Cortex of kidney (tissue), 1 donor: ENCODE data around the gene RASA3.
"Not testable (repeated sequence)": the region's sequence is repeated elsewhere in the genome, so short reads cannot be mapped to it uniquely, and the experiment has no call there.

Experiments
- DNase-seq: peaks from one replicate; lab custom pipeline; 2025; lab: John Stamatoyannopoulos, UW

Gene RASA3, protein sequence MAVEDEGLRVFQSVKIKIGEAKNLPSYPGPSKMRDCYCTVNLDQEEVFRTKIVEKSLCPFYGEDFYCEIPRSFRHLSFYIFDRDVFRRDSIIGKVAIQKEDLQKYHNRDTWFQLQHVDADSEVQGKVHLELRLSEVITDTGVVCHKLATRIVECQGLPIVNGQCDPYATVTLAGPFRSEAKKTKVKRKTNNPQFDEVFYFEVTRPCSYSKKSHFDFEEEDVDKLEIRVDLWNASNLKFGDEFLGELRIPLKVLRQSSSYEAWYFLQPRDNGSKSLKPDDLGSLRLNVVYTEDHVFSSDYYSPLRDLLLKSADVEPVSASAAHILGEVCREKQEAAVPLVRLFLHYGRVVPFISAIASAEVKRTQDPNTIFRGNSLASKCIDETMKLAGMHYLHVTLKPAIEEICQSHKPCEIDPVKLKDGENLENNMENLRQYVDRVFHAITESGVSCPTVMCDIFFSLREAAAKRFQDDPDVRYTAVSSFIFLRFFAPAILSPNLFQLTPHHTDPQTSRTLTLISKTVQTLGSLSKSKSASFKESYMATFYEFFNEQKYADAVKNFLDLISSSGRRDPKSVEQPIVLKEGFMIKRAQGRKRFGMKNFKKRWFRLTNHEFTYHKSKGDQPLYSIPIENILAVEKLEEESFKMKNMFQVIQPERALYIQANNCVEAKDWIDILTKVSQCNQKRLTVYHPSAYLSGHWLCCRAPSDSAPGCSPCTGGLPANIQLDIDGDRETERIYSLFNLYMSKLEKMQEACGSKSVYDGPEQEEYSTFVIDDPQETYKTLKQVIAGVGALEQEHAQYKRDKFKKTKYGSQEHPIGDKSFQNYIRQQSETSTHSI

DNA sequence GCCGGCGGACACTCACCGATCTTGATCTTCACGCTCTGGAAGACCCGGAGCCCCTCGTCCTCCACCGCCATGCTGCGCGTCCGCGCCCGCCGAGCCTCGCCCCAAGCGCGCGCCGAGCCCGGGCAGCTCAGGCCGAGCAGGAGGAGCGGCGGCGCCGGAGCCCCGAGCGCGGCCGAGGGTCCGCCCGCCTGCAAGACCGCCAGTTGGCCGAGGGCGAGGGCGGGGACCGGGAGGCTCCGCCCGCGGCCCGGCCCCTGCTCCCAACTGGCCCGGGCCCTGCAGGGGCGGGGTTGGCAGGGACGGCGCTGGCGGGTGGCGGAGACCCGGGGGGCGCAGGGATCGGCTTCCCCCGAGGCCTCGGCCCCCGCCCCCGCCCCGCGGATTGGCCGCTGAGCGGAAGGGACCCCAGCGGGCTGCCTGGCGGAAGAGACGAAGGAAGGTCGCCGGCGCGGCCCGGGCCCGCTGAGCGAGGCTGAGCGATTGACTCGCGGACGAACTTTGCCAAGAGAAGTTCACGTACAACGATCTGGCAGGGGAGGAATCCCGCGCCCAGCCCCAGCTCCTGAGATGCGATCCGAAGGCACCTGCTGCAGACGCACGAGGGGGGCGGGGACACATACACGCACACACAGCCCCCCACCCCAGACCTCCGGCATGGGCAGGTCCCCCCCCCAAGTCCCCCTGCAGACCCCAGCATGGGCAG lies at the start of gene RASA3:
Gene RASA3 (minus strand): TSS at position 205 of the 703 bp plus-strand sequence. CDS start 134 bp downstream, at position 71.
- no peak for DNase-seq

- DNase-seq, result no peak
These were observed 46.8 kb upstream of the RASA3 start, which contains the start of gene CFAP97D2 for GRCh38 chr13:114179087-114179658. Gene CFAP97D2, plus strand, starts transcription at chr13:114179257. Its CDS starts 74 bp downstream, at chr13:114179331.

GRCh38 chr13:114177245-114178010 lies 45.0 kb upstream of the RASA3 start:
- DNase-seq, result no peak

- DNase-seq, result not testable (repeated sequence)
These were observed 44.0 kb upstream of the RASA3 start for GRCh38 chr13:114176359-114176902.

DNA sequence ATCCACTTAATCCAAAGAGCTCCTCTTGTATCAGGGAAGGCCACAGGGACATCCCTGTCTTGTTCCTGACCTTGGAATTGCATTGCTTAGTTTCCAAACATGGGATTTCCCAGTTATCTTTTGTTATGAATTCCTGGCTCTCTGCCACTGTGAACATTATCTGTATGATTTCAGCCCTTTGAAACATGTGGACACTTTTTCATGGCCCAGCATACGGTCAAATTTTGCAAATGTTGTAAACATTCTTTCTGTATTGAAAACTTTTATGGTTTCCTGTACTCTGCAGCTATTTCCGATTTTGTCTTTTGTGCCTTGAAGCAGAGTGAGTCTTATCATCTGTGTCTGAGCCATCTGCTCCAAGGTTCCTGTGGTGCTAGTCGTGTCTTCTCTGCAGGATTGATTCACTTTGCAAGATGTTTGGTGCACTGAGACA lies 42.1 kb upstream of the RASA3 start:
- no peak for DNase-seq

DNA sequence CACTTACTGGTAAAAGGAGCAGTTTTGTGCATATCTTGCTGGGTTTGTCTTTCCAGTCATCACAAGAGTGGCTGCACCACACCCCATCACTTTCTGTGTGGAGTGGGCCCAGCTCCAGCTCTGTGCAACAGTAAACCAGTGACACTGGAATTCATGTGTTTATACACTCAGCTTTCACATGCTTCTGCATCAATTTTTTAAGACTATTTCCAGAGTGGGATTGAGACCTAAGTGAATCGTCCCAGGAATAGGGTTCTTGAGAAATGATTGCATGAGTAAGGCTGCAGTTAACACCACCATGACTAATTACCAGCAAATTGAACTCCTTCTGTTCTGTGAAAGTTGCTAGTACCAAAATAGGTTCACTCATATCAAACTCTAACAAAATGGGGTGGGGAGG lies 41.3 kb upstream of the RASA3 start:
- DNase-seq, result no peak

DNA sequence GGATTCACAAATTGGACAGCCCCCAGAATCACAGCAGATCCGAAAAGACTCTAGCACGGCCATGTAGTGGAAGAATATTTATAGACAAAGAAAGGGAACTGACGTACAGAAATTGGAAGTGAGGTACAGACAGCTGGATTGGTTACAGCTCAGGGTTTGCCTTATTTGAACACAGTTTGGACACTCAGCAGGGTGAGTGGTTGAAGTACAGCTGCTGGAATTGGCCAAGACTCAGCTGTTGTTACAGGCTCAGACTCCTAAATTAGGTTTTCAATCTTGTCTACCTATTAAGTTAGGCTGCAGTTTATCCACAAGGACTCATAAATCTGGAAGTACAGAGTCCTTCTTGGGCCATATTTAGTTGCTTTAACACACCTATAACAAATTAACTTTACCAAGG lies 40.8 kb upstream of the RASA3 start:
- no peak for DNase-seq

- DNase-seq, result no peak
These were observed 35.5 kb upstream of the RASA3 start for GRCh38 chr13:114167885-114168284.

GRCh38 chr13:114167426-114167825 lies 35.0 kb upstream of the RASA3 start:
- DNase-seq, result no peak

DNA sequence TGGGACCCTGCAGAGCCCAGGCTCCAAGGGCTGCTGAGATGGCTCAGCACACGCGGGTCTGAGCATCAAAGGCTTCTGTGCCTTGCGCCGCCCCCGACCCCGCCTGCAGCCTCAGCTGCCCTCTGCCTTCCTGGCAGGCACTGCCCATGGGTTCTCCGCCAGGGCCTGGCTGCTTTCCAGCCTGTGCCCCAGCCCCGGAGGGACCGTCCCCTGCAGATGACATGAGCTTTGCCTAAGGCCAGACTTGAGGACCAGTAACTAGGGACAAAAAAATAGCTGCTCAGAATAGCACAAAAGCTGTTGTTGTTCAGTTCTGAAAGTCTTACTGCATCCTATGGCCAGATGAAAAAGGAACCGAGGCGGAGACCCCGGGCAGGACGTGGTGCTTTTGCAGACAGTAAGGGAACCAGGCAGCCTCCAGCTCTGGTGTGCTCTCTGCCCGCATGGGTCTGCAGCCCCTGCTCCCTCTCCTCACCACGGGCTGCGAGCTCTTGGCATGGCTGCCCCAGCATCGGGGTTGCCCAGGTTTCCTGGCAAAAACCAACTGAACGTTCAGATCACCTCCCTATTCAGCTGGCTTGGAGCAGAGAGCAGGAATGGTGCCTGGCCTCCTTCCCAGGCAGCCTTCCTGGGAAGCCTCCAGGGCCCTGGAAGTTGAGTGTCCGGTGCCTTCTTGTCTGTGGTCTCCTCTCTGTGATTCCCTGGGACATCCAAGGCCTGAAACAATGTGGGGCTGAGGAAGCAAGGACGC lies 34.1 kb upstream of the RASA3 start:
- no peak for DNase-seq

- DNase-seq, result no peak
These were observed 32.4 kb upstream of the RASA3 start for GRCh38 chr13:114164681-114165429.

GRCh38 chr13:114164053-114164452 lies 31.6 kb upstream of the RASA3 start:
- DNase-seq, result no peak

DNA sequence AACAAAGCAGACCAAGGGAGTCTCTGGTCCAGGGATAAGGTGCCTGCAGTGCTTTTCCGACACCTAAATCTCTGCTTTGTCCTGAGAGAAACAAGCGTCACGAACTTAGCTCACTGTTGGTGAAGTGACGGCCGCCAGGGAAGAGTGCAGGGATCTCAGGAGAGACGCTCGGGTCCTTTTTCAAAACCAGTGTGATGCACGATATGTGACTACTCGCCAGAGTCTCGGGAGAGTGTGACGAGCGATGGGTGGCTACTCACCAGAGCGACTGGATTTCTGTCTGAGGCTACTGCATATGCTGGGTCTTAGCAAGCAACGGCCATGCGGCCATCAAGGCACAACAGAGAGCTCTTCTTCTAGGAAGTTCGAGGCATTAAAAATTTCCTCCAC lies 30.1 kb upstream of the RASA3 start:
- DNase-seq, result no peak

- no peak for DNase-seq
These were observed 29.5 kb upstream of the RASA3 start for GRCh38 chr13:114161644-114162532.

DNA sequence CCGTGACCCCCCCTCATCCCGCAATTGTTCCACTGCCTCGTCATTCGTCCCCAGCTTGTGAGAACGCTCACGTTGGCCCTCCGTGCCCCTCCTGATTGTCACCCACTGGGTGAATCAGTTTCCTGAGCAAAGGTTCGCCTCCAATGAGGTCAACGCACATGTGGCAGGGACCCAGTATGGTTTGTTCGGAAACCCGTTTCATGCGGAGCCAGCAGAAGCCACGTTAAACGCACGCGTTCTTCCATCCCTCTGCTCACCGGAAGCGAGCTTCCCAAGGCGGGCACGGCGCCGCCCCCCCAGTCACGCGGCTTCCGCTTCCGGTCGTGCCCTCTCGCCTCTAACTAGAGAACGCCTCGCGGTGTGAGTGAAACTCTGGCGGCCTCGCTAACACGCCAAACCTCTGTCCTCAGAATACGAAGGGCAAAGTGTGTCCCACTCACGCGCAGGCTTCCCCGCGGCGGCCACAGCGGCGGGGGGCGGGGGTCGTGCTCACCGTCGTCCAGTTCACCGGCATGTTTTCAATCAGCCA lies 28.7 kb upstream of the RASA3 start:
- DNase-seq, result no peak

- not testable (repeated sequence) for DNase-seq
These were observed 26.6 kb upstream of the RASA3 start for GRCh38 chr13:114158869-114159666.

- no peak for DNase-seq
These were observed 25.6 kb upstream of the RASA3 start for GRCh38 chr13:114157869-114158495.
